Memory B cell (primary cell): Measurements from ENCODE around the gene FGF11.
"Not testable (repeated sequence)": the region's sequence is repeated elsewhere in the genome, so short reads cannot be mapped to it uniquely, and the experiment has no call there.

ENCODE experiments used
- ATAC-seq: fragments of 150-1000 bp; cut with Tn5 transposase; 2 replicates; pipeline ENCODE4 v1.10.0; 2021; ENCODE audit warnings: low read depth, mild to moderate bottlenecking, moderate library complexity
- DNase-seq, 2 donors: peaks; one replicate each; pipeline ENCODE4 v3.0.0; 2022; ENCODE audit warnings: low spot score in 2 of 2
- H3K27ac Mint-ChIP-seq: one replicate; pipeline ENCODE4 v1.8.0; 2022; ENCODE audit warnings: mild to moderate bottlenecking, moderate library complexity, mixed read lengths
- H3K27me3 Mint-ChIP-seq: one replicate; pipeline ENCODE4 v1.8.0; 2022; ENCODE audit warnings: mixed read lengths
- H3K36me3 Mint-ChIP-seq: one replicate; pipeline ENCODE4 v1.8.0; 2022; ENCODE audit warnings: mild to moderate bottlenecking, mixed read lengths
- H3K4me1 Mint-ChIP-seq: one replicate; pipeline ENCODE4 v1.8.0; 2022; ENCODE audit warnings: mixed read lengths
- H3K4me3 Mint-ChIP-seq: one replicate; pipeline ENCODE4 v1.8.0; 2022; ENCODE audit warnings: mild to moderate bottlenecking, moderate library complexity, mixed read lengths
- H3K9me3 Mint-ChIP-seq: one replicate; pipeline ENCODE4 v1.8.0; 2022; ENCODE audit warnings: mixed read lengths

FGF11 gene

DNA sequence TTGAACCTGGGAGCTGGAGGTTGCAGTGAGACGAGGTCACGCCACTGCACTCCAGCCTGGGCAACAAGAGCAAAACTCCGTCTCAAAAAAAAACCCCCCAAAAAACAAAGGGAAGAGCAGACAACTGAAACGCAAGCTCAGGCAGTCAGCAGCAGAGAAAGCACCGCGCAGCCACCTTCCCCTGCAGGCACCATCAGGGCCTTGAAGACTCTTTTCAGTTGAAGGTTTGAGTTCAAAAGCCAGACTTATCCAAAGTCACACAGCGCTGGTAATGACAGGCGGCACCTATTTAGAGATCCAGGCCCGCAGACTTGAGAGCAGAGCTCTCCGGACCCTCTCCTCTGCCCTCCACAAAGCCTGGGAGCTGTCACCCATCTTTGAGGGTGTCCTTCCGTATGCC is 29.0 kb downstream of the FGF11 start:
- Mint-ChIP-seq H3K4me3 (no peak overlapping the region), H3K36me3 (peaks cover 16% of the 10 kb centered on the region), H3K27me3 (no peaks in the 10 kb centered on the region), H3K9me3 (no peaks in the 10 kb centered on the region), H3K4me1 (peaks cover 18% of the 10 kb centered on the region), H3K27ac (no peak overlapping the region)
- ATAC-seq (no peak), DNase-seq (no peak)

DNA sequence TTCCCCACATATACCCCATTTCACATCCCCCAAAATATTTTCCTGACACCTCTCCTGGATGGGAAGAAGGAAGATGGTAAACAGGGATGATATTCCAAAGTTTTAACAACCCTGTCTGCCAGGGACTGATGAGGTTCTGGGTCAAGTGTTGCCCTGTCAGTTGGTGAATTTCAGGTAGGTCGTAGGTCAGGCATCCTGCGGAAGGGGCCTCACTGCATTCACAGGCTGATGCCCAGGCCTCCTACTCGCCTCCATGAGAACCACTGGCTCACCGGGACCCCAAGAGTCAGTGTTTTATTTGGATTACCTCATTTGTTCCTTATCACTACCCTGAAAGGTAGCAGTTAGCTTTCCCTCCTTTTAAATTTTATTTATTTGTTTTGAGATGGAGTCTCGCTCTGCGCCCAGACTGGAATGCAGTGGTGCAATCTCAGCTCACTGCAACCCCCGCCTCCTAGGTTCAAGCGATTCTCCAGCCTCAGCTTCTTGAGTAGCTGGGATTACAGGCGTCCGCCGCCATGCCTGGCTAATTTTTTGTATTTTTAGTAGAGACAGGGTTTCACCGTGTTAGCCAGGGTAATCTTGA is 29.6 kb downstream of the FGF11 start:
- Mint-ChIP-seq H3K27me3 (no peaks in the 10 kb centered on the region), H3K27ac (no peak overlapping the region), H3K36me3 (peaks cover 14% of the 10 kb centered on the region), H3K4me3 (no peak overlapping the region), H3K9me3 (no peaks in the 10 kb centered on the region), H3K4me1 (peaks cover 18% of the 10 kb centered on the region)
- ATAC-seq (no peak), DNase-seq (no peak)

DNA sequence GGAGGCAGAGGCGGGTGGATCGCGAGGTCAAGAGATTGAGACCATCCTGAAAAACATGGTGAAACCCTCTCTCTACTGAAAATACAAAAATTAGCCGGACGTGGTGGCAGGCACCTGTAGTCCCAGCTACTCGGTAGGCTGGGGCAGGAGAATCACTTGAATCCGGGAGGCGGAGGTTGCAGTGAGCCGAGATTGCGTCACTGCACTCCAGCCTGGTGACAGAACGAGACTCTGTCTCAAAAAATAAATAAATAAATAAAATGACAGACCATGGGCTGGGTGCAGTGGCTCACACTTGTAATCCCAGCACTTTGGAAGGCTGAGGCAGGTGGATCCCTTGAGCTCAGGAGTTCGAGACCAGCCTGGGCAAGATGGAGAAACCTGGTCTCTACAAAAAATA is 30.5 kb downstream of the FGF11 start:
- not testable (repeated sequence) for ATAC-seq, H3K27ac Mint-ChIP-seq, H3K4me3 Mint-ChIP-seq, H3K9me3 Mint-ChIP-seq, DNase-seq, H3K27me3 Mint-ChIP-seq
- peaks cover 14% of the 10 kb centered on the region for H3K36me3 Mint-ChIP-seq
- peaks cover 18% of the 10 kb centered on the region for H3K4me1 Mint-ChIP-seq

DNA sequence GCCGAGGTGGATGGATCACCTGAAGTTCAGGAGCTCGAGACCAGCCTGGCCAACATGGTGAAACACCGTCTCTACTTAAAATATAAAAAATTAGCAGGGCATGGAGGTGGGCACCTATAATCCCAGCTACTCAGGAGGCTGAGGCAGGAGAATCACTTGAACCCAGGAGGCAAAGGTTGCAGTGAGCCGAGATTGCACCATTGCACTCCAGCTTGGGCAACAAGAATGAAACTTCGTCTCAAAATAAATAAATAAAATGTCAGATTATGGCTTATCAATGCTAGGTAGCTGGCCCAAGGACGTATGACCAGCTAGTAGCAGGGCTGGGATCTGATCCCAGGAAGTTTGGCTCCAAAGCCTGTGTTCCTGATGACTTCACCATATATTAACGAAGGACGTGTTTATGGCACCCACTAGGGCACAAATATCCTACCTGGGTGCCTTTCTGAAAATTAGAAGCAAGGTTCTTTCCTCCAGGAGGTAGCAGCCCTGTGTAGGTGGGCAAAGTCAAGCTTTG is 31.2 kb downstream of the FGF11 start:
- not testable (repeated sequence) for H3K27me3 Mint-ChIP-seq, DNase-seq, H3K27ac Mint-ChIP-seq, ATAC-seq, H3K9me3 Mint-ChIP-seq, H3K4me3 Mint-ChIP-seq
- peaks cover 14% of the 10 kb centered on the region for H3K36me3 Mint-ChIP-seq
- H3K4me1 Mint-ChIP-seq: peaks cover 18% of the 10 kb centered on the region

DNA sequence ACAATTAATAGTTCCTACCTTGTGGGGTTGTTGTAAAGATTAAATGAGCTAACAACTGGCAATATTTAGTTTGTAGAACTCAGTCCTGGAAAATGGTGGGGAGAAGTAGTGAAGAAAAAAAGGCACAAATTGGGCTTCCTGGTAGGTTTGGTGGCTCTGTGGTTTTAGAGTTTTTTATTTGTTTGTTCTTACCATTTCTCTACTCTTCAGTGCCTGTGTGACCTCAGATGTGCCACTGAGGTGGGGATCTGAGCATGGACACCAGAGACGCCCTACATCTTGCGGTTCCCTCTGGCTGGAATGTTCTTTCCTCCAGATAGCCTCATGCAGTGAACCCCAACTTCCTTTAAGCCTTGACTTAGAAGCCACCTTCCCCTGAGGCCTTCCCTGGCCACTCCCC is 32.4 kb downstream of the FGF11 start:
- H3K27me3 Mint-ChIP-seq: no peaks in the 10 kb centered on the region
- DNase-seq (no peak), ATAC-seq (no peak)
- peaks cover 22% of the 10 kb centered on the region for H3K4me1 Mint-ChIP-seq
- H3K9me3 Mint-ChIP-seq: no peaks in the 10 kb centered on the region
- H3K27ac Mint-ChIP-seq: peak overlapping the region; percentile 12
- H3K4me3 Mint-ChIP-seq: no peak overlapping the region
- H3K36me3 Mint-ChIP-seq: peaks cover 5% of the 10 kb centered on the region

DNA sequence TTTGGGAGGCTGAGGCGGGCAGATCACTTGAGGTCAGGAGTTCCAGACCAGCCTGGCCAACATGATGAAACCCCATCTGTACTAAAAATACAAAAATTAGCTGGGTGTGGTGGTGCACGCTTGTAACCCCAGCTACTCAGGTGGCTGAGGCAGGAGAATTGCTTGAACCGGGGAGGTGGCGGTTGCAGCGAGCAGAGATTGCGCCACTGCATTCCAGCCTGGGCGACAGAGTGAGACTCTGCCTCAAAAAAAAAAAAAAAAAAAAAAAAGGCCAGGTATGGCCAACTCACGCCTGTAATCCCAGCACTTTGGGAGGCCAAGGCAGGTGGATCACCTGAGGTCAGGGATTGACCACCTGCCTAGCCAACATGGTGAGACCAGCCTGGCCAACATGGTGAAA is 35.5 kb downstream of the FGF11 start:
- peaks cover 32% of the 10 kb centered on the region for H3K4me1 Mint-ChIP-seq
- not testable (repeated sequence) for H3K9me3 Mint-ChIP-seq, DNase-seq, ATAC-seq, H3K36me3 Mint-ChIP-seq, H3K4me3 Mint-ChIP-seq, H3K27ac Mint-ChIP-seq, H3K27me3 Mint-ChIP-seq

DNA sequence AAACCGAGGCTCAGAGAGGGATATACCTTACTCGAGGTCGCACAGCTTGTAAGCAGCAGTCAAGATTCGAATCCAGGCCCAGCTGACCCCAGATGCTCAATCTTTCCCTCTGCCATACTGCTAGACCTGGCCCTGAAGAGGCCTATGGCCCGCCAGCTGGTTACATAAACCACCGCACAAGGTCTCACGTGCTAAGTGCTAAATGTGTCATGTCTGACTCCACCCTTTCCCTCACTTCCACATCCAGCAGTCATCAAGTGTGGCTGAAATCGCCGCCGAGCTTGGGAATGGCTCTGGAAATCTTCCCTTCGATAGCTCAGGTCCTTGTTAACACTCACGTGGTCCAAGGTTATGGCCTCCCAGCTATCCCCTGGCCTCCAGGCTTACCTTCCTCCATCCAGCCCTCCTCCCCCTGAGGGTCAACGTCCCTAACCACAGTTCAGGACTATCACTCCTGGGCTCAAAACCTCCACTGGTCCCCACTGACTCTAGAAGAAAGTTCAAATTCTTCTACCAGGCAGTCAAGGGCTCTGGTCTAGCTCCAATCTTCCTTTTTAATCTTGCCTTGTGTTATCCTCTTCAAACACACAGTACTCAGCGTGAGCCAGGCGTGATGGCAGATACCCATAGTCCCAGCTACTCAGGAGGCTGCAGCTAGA is 36.6 kb downstream of the FGF11 start:
- no peaks in the 10 kb centered on the region for H3K27me3 Mint-ChIP-seq
- H3K27ac Mint-ChIP-seq: peak overlapping the region; percentile 29
- peaks cover 39% of the 10 kb centered on the region for H3K4me1 Mint-ChIP-seq
- no peak for ATAC-seq
- H3K9me3 Mint-ChIP-seq: no peaks in the 10 kb centered on the region
- no peak for DNase-seq
- no peaks in the 10 kb centered on the region for H3K36me3 Mint-ChIP-seq
- no peak overlapping the region for H3K4me3 Mint-ChIP-seq

DNA sequence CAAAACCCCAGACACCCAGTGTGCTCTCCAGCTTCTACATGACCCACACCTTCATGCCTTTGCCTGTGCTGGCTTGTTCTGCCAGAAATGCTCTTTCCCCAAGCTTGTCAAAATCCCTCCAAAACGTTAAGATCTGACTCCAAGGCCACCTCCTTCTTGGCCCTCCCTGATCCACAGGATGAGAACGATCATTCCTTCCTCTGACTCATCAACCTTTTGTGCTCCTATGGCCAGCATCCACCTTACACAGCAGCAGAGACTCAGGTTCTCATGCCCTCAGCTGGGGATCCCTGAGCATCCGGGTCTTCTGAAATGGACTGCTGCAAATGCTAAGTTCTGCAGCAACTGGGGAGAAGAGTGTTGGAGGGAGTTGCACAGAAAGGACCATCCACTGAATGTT is 37.2 kb downstream of the FGF11 start:
- Mint-ChIP-seq H3K4me1 (peaks cover 44% of the 10 kb centered on the region), H3K27me3 (no peaks in the 10 kb centered on the region), H3K4me3 (no peak overlapping the region), H3K36me3 (no peaks in the 10 kb centered on the region), H3K9me3 (no peaks in the 10 kb centered on the region), H3K27ac (peak overlapping the region; percentile 29)
- ATAC-seq: no peak
- no peak for DNase-seq

DNA sequence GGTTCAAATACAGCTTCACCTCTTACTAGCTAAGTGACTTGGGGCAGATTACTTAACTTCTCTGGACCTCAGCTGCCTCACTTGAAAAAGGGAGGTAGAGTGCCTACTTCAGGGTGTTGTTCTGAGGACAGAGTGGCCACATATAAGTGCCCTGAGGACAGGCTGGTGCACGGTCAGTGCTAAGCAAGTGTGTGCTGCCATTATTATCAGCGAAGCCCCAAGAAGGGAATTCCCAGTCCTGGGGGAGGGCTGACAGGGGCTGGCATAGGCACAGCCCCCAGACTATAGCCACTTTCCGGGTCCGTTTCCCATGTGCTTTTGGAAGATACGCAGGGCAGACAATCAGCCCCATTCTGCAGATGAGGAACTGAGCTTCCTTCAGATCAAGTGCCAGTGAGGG is 37.6 kb downstream of the FGF11 start:
- no peaks in the 10 kb centered on the region for H3K36me3 Mint-ChIP-seq
- H3K27me3 Mint-ChIP-seq: no peaks in the 10 kb centered on the region
- no peak overlapping the region for H3K4me3 Mint-ChIP-seq
- H3K27ac Mint-ChIP-seq: peak overlapping the region; percentile 14
- H3K4me1 Mint-ChIP-seq: peaks cover 46% of the 10 kb centered on the region
- no peak for ATAC-seq
- DNase-seq: no peak
- H3K9me3 Mint-ChIP-seq: no peaks in the 10 kb centered on the region

DNA sequence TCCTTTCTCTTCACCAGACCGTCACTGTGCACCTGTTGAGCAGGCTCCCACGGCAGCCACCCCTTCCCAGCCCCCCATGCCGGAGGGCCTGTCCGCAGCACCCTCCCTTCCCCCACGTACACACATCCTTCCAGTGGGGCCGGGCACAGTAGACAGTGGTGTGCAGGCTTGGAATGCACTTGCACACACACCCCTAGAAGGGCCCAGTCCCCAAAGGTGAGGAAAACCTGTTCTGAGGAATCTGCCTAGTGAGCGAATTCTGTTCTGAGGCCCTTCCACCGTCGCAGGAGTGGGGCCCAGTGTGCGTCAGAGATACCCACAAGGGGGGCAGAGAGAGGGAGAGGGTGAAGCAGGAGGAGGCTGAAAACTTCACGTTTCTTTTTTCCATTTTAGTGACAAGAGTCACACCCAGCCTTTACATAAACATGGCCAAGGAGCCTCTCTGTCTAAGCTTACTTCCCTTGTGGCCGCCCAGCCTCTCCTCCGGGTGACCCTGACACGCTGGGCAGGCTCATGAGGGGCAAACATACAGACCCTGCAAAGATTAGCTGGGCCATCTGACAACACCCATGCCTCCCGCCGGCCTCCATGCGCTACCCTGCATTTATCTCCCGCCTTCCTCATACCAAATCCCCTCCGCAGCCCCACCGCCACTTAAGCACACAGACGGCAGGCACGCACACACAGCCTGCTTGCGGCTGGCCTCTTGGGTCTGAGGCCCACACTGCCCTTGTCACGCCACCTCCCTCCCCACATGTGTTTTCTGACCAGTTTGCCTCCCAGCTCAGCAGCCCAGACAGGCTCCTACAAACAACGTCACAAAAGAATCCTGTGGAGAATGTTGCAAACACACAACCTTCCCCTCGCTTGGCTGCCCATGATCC is 38.3 kb downstream of the FGF11 start:
- H3K4me3 Mint-ChIP-seq: peak overlapping the region; percentile 91
- H3K9me3 Mint-ChIP-seq: no peaks in the 10 kb centered on the region
- peak overlapping the region; percentile 93 for H3K27ac Mint-ChIP-seq
- no peaks in the 10 kb centered on the region for H3K36me3 Mint-ChIP-seq
- no peaks in the 10 kb centered on the region for H3K27me3 Mint-ChIP-seq
- no peak for DNase-seq
- ATAC-seq: no peak
- peaks cover 50% of the 10 kb centered on the region for H3K4me1 Mint-ChIP-seq

DNA sequence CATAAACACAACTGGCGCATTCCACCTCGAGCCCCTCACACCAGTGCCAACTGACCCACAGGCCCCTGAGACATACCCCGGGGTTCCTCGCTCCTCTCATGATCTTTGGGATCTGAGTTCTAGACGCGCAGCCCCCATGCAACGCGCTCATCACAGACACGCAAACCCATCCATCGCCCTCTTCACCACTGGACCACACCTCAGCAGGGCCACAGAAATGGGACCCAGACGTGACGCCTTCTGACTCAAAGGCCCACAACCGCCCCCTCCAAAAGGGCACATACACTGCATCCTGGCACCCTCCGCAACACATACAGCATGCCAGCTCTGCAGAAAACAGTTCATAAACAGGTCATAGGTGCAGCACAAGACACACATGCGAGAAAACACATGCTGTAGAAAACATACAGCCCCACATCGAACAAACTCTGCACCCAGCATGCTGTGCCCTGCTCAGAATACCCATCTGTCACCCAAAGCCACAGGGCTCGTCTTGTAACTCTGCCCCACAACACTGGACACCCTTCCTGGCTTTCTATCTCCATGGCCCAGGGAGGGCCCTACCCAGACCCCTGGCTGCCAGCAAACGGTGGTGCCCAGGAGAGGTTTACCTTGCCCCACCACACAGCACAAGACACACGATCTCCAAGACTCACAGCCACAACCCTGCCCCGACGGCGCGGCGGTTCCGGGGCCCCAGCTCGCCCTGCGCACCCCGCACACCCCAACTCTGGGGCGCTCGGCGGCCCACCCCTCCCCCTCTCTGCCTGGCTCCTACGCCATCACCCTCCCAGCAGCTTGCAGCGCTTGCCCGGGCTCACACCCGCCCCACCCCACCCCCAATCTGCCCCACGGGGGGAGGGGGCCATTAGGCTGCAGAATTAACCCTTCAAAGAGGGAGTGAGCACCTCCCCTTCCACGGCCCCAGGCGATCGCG is 39.2 kb downstream of the FGF11 start:
- ATAC-seq (peak; percentile 51), DNase-seq (peak; percentile 59 to 62)
- Mint-ChIP-seq H3K4me3 (peak overlapping the region; percentile 91), H3K36me3 (no peaks in the 10 kb centered on the region), H3K27ac (peak overlapping the region; percentile 93), H3K27me3 (no peaks in the 10 kb centered on the region), H3K4me1 (peaks cover 55% of the 10 kb centered on the region), H3K9me3 (no peaks in the 10 kb centered on the region)

DNA sequence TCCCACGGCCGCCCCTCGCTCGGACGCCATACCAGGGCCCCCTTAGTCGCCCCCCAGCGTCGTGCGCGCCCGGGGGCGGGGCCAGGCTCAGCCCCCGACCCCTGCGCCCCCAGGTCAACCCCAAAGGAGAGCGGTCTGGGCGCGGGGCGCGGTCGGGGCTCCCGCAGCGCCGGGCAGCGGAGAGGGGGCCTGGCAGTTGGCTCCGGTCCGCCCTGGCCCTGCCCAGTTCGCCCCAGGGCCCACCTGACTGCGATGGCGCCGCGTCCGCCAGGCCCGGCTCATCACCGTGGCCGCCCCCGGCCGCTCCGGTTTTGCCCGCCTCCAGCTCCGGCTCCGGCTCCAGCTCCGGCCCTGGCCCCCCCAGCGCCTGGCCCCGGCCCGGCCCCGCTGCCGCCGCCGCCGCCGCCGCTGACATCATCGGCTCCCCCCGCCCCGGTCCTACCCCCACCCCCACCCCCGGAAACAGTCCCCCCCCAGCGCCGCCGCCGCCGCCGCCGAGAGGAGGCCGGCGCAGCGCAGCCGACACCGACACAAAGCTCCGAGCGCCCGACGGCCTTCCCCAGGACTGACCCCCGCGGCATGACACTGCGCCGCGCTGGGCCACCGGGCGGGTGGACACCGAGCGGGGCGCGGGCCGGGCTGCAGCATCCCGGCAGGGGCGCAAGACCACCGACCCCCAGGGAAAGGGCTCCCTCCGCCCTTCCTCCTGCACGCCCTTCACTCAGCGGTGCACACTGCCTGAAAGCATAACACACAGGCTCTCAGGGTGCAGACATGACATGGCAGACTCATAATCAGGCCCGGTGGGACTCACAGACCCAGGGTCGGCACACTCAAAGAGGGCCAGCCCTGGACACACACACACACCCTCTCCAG is 40.1 kb downstream of the FGF11 start, which contains the start of gene ZBTB4:
Gene ZBTB4 (minus strand): TSS at position 419 of the 876 bp plus-strand sequence. CDS start 12,830 bp downstream, outside the sequence.
- DNase-seq (peak; percentile 53 to 66), ATAC-seq (peak; percentile 11)
- Mint-ChIP-seq H3K27ac (peak within 1 kb of the TSS; percentile 93), H3K4me1 (peaks cover 55% of the 10 kb centered on the region), H3K36me3 (no peaks in the 10 kb centered on the region), H3K4me3 (peak within 1 kb of the TSS; percentile 91), H3K27me3 (no peaks in the 10 kb centered on the region), H3K9me3 (no peaks in the 10 kb centered on the region)

DNA sequence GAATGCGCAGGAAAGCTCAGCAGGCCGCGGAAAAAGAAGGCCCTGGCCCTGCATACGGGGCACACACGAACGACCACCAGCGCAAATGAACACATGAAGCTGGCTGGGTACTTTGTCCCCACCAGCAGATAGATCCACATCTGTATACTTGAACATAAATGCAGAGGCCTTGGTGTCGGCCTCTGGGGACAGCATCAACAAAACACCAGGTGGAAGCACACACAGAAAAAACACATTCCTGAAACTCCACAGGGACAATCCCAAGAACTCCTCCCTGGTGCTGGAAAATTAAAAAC is 40.7 kb downstream of the FGF11 start:
- DNase-seq (no peak), ATAC-seq (no peak)
- Mint-ChIP-seq H3K27ac (peak overlapping the region; percentile 92), H3K4me3 (peak overlapping the region; percentile 89), H3K4me1 (peaks cover 59% of the 10 kb centered on the region), H3K9me3 (no peaks in the 10 kb centered on the region), H3K27me3 (no peaks in the 10 kb centered on the region), H3K36me3 (no peaks in the 10 kb centered on the region)
